Neural progenitor cell (in vitro differentiated cells): ENCODE measurements around the gene GALNT2. TPM values are rescaled to one million over a fixed set of nuclear protein-coding genes. Genes with fewer than 3 reads are reported as not detected.
A peak's percentile ranks its signal among the peaks of the same experiment; 100 is the strongest.

Experiments
- DNase-seq: peaks from one replicate; pipeline ENCODE4 v3.0.0-alpha.2; 2016; ENCODE audit warnings: low spot score
- H2AFZ ChIP-seq: fragments of 200-600 bp; sonication (generic); replicated peaks from 2 replicates; pipeline ENCODE4 v1.6.1; 2016; ENCODE audit warnings: antibody characterized with exemption
- H3F3A ChIP-seq: fragments of 200-600 bp; sonication (generic); 2 replicates; pipeline ENCODE4 v1.6.1; 2016; ENCODE audit warnings: antibody characterized with exemption, low read depth
- H3K27ac ChIP-seq: fragments of 200-600 bp; sonication (generic); 2 replicates; pipeline ENCODE4 v1.5.1; 2016; ENCODE audit warnings: mild to moderate bottlenecking
- H3K27me3 ChIP-seq: fragments of 200-600 bp; sonication (generic); 2 replicates; pipeline ENCODE4 v1.6.1; 2016; ENCODE audit warnings: mild to moderate bottlenecking, moderate library complexity
- H3K36me3 ChIP-seq: fragments of 200-600 bp; sonication (generic); 2 replicates; pipeline ENCODE4 v1.5.1; 2016
- H3K4me1 ChIP-seq: fragments of 200-600 bp; sonication (generic); 2 replicates; pipeline ENCODE4 v1.6.1; 2016; ENCODE audit warnings: mixed run types
- H3K4me2 ChIP-seq: fragments of 200-600 bp; sonication (generic); 2 replicates; pipeline ENCODE4 v1.6.1; 2016
- H3K4me3 ChIP-seq: fragments of 200-600 bp; sonication (generic); 2 replicates; pipeline ENCODE4 v1.5.1; 2016
- H3K79me2 ChIP-seq: fragments of 200-600 bp; sonication (generic); 2 replicates; pipeline ENCODE4 v1.6.1; 2016; ENCODE audit warnings: low read depth
- H3K9ac ChIP-seq: fragments of 200-600 bp; sonication (generic); 2 replicates; pipeline ENCODE4 v1.6.1; 2016
- H3K9me3 ChIP-seq: fragments of 200-600 bp; sonication (generic); 2 replicates; pipeline ENCODE4 v1.5.1; 2016; ENCODE audit warnings: low read depth
- H4K20me1 ChIP-seq: fragments of 200-600 bp; sonication (generic); 2 replicates; pipeline ENCODE4 v1.6.1; 2016; ENCODE audit warnings: low read depth
- H3K27ac Mint-ChIP-seq: 3 replicates; pipeline ENCODE4 v1.8.0; 2021; ENCODE audit warnings: mixed read lengths
- H3K27me3 Mint-ChIP-seq: 2 replicates; pipeline ENCODE4 v1.8.0; 2022; ENCODE audit warnings: low read depth, mild to moderate bottlenecking, inconsistent platforms, moderate library complexity, mixed read lengths; ENCODE audit not compliant: insufficient read depth
- H3K36me3 Mint-ChIP-seq: 3 replicates; pipeline ENCODE4 v1.8.0; 2021; ENCODE audit warnings: mixed read lengths
- H3K4me1 Mint-ChIP-seq: 3 replicates; pipeline ENCODE4 v1.8.0; 2021; ENCODE audit warnings: mixed read lengths
- H3K4me3 Mint-ChIP-seq: 3 replicates; pipeline ENCODE4 v1.8.0; 2021; ENCODE audit warnings: mild to moderate bottlenecking, moderate library complexity, mixed read lengths
- H3K9me3 Mint-ChIP-seq: 3 replicates; pipeline ENCODE4 v1.8.0; 2020; ENCODE audit warnings: mixed read lengths
- EZH2 ChIP-seq: fragments of 200-600 bp; sonication (generic); IDR thresholded peaks from 2 replicates; pipeline ENCODE4 v1.6.1; 2017; ENCODE audit warnings: antibody characterized with exemption, mild to moderate bottlenecking, moderate library complexity
- EZH2phosphoT487 ChIP-seq: fragments of 200-600 bp; sonication (generic); IDR thresholded peaks from 2 replicates; pipeline ENCODE4 v1.6.1; 2017; ENCODE audit warnings: antibody characterized with exemption
- total RNA-seq: library from RNA; depleted of rRNA; stranded (reverse); fragments of >200 nt; gene quantifications from 2 replicates; pipeline ENCODE4 v1.2.3, GENCODE V29; 2015; ENCODE audit warnings: low replicate concordance
- TF ChIP-seq, protein P1 (sequence below): fragments of 200-600 bp; sonication (generic); IDR thresholded peaks from 2 replicates; pipeline ENCODE4 v1.5.1; 2017; ENCODE audit warnings: antibody characterized with exemption, mild to moderate bottlenecking

Gene GALNT2
- total RNA-seq, 1 donor from 2014 or later: 37.6 TPM

- H3K4me1 ChIP-seq: peaks cover 56% of the 10 kb centered on the region
- H3K9ac ChIP-seq: no peak overlapping the region
- no peaks in the 10 kb centered on the region for H3K9me3 ChIP-seq
- peaks cover 26% of the 10 kb centered on the region for H3F3A ChIP-seq
- H3K27me3 ChIP-seq: no peaks in the 10 kb centered on the region
- H4K20me1 ChIP-seq: peaks cover 55% of the 10 kb centered on the region
- no peak overlapping the region for H3K27ac ChIP-seq
- no peaks in the 10 kb centered on the region for H3K36me3 ChIP-seq
- peaks cover 7% of the 10 kb centered on the region for H3K9me3 Mint-ChIP-seq
- peaks cover 73% of the 10 kb centered on the region for H3K79me2 ChIP-seq
- no peak for DNase-seq
- H3K27ac Mint-ChIP-seq: no peak overlapping the region
- H3K4me3 ChIP-seq: no peak overlapping the region
- H3K4me2 ChIP-seq: no peak overlapping the region
- no peak overlapping the region for H2AFZ ChIP-seq
- H3K27me3 Mint-ChIP-seq: peaks cover 2% of the 10 kb centered on the region
- TF ChIP-seq EZH2 (no peak), EZH2phosphoT487 (no peak)
- TF ChIP-seq, protein P1, sequence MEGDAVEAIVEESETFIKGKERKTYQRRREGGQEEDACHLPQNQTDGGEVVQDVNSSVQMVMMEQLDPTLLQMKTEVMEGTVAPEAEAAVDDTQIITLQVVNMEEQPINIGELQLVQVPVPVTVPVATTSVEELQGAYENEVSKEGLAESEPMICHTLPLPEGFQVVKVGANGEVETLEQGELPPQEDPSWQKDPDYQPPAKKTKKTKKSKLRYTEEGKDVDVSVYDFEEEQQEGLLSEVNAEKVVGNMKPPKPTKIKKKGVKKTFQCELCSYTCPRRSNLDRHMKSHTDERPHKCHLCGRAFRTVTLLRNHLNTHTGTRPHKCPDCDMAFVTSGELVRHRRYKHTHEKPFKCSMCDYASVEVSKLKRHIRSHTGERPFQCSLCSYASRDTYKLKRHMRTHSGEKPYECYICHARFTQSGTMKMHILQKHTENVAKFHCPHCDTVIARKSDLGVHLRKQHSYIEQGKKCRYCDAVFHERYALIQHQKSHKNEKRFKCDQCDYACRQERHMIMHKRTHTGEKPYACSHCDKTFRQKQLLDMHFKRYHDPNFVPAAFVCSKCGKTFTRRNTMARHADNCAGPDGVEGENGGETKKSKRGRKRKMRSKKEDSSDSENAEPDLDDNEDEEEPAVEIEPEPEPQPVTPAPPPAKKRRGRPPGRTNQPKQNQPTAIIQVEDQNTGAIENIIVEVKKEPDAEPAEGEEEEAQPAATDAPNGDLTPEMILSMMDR: no peak
- peaks cover 9% of the 10 kb centered on the region for H3K36me3 Mint-ChIP-seq
- H3K4me3 Mint-ChIP-seq: no peak overlapping the region
- H3K4me1 Mint-ChIP-seq: peaks cover 74% of the 10 kb centered on the region
These were observed 89.5 kb downstream of the GALNT2 start for GRCh38 chr1:230156536-230156935.

GRCh38 chr1:230157420-230158390 is 90.7 kb downstream of the GALNT2 start:
- H2AFZ ChIP-seq: no peak overlapping the region
- peaks cover 2% of the 10 kb centered on the region for H3K27me3 Mint-ChIP-seq
- H3K79me2 ChIP-seq: peaks cover 62% of the 10 kb centered on the region
- H3K27me3 ChIP-seq: no peaks in the 10 kb centered on the region
- H3K4me2 ChIP-seq: peak overlapping the region; percentile 51
- no peak overlapping the region for H3K9ac ChIP-seq
- peaks cover 43% of the 10 kb centered on the region for H4K20me1 ChIP-seq
- H3K27ac Mint-ChIP-seq: peak overlapping the region; percentile 14
- H3K9me3 ChIP-seq: no peaks in the 10 kb centered on the region
- peaks cover 66% of the 10 kb centered on the region for H3K4me1 Mint-ChIP-seq
- H3F3A ChIP-seq: peaks cover 25% of the 10 kb centered on the region
- DNase-seq: no peak
- peaks cover 7% of the 10 kb centered on the region for H3K9me3 Mint-ChIP-seq
- no peak overlapping the region for H3K27ac ChIP-seq
- peaks cover 6% of the 10 kb centered on the region for H3K36me3 Mint-ChIP-seq
- H3K36me3 ChIP-seq: no peaks in the 10 kb centered on the region
- H3K4me3 Mint-ChIP-seq: peak overlapping the region; percentile 9
- H3K4me3 ChIP-seq: no peak overlapping the region
- TF ChIP-seq, protein P1: no peak
- TF ChIP-seq EZH2 (no peak), EZH2phosphoT487 (no peak)
- peaks cover 49% of the 10 kb centered on the region for H3K4me1 ChIP-seq

GRCh38 chr1:230158415-230159291 is 91.6 kb downstream of the GALNT2 start:
- Histone ChIP-seq H3K27me3 (no peaks in the 10 kb centered on the region), H2AFZ (no peak overlapping the region), H3K9me3 (no peaks in the 10 kb centered on the region), H3K27ac (peak overlapping the region; percentile 18), H3K36me3 (no peaks in the 10 kb centered on the region), H4K20me1 (peaks cover 34% of the 10 kb centered on the region), H3K9ac (no peak overlapping the region), H3K79me2 (peaks cover 59% of the 10 kb centered on the region), H3K4me2 (peak overlapping the region; percentile 51), H3F3A (peaks cover 15% of the 10 kb centered on the region), H3K4me3 (no peak overlapping the region), H3K4me1 (peaks cover 39% of the 10 kb centered on the region)
- Mint-ChIP-seq H3K9me3 (peaks cover 7% of the 10 kb centered on the region), H3K4me1 (peaks cover 60% of the 10 kb centered on the region), H3K4me3 (no peak overlapping the region), H3K36me3 (peaks cover 6% of the 10 kb centered on the region), H3K27me3 (peaks cover 2% of the 10 kb centered on the region), H3K27ac (peak overlapping the region; percentile 88)
- TF ChIP-seq, protein P1: no peak
- DNase-seq: peak; percentile 57
